ENCODE results near the gene AFDN. TPM values are rescaled to one million over a fixed set of nuclear protein-coding genes. Genes with fewer than 3 reads are reported as not detected.

The AFDN gene
- total and polyA plus RNA-seq, 2 experiments from 2014 or later: 66.9 to 200 TPM

- no peak overlapping the region for H3K27ac Mint-ChIP-seq
- no peaks in the 10 kb centered on the region for H3K9me2 ChIP-seq (ENCODE audit: insufficient read depth)
- TF ChIP-seq CTCF (conservative IDR thresholded peaks at IDR 0.05; ENCODE audit: low read depth in 2 of 2): 0 out of 4 replicates have a peak, but pooled peaks of 1 of the 2 experiments have one; percentile 1
- TF ChIP-seq ZNF462 (CRISPR knock-in tag; IDR thresholded peaks at IDR 0.05): no peak
- H3K27me3 ChIP-seq (ENCODE audit: insufficient read depth): no peaks in the 10 kb centered on the region
- no peak overlapping the region for H3K4me3 ChIP-seq
- H3K9me3 Mint-ChIP-seq: no peaks in the 10 kb centered on the region
- no peak overlapping the region for H3K27ac ChIP-seq (ENCODE audit: low read depth)
- ATAC-seq (peak; percentile 69), DNase-seq (ENCODE audit: low spot score) (peak; percentile 52)
- peaks cover 32% of the 10 kb centered on the region for H3K4me1 Mint-ChIP-seq
- no peaks in the 10 kb centered on the region for H3K36me3 Mint-ChIP-seq (ENCODE audit: low read depth)
- H3K4me2 ChIP-seq: 0 out of 2 replicates have a peak overlapping the region, but pooled peaks have one; percentile 38
- no peaks in the 10 kb centered on the region for H3K36me3 ChIP-seq (ENCODE audit: insufficient read depth)
- H3K4me1 ChIP-seq (ENCODE audit: insufficient read depth): peaks cover 18% of the 10 kb centered on the region
- H3F3A ChIP-seq (replicated peaks; ENCODE audit: low read depth): no peaks in the 10 kb centered on the region
- peak overlapping the region; percentile 95 for H2AFZ ChIP-seq
- peaks cover 4% of the 10 kb centered on the region for H3K27me3 Mint-ChIP-seq (ENCODE audit: insufficient read depth, low read depth, poor library complexity)
- no peak overlapping the region for H3K4me3 Mint-ChIP-seq
- no peaks in the 10 kb centered on the region for H3K79me2 ChIP-seq (replicated peaks; ENCODE audit: insufficient read depth)
- H4K20me1 ChIP-seq (replicated peaks; ENCODE audit: insufficient read depth): no peaks in the 10 kb centered on the region
These were observed 30.3 kb upstream of the AFDN start for GRCh38 chr6:167796192-167796981.
